Epidermal melanocyte (primary cell): ENCODE measurements around the gene ZNF593.

Source experiments
- DNase-seq: peaks from one replicate; pipeline ENCODE4 v3.0.0; 2011; ENCODE audit warnings: low spot score; ENCODE audit not compliant: insufficient read length

Gene ZNF593

DNA sequence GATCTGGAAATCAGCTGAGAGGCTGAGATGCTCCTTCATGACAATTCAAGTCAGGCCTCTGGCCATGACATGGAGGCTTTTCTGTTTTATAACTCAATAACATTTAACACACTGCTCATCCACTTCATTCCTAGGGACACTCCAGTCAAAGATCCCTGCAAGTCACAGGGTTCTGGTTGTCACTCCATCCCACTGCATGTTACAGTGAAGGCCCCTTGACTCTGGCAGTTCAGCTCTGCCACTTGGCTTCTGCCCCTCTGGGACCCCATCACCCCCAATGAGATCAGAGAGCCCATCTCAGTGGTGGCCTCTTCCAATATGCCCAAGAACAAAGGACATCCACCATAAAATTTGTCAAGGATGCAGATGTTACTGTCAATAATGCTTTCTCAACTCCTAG, 20.8 kb upstream of the ZNF593 start:
- no peak for DNase-seq

DNA sequence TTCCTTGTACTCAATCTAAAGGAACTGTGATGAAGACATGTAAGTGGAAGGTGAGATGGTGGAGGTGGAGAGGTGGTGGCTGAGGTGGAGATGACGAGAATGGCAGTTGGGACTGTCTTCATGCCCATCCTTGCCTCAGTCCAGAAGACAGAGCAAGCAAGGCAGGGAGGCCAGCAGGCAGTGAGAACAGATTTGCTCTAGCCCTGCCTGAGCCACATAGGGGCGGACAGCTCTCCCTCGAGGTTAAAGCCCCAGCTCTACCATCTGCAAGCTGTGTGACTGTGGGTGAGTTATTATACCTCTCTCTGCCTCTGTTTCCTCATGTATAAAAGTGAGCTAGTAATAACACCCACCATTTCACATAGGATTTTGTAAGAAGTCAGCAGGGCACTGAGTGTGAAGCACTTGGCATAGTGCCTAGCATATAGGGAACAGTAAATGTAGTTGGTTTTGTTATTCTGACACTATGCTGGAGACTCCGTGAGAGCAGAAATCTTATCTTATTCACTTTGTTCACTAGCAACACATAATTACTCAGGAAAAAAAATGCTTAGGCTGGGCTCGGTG, 15.7 kb upstream of the ZNF593 start:
- no peak for DNase-seq

- DNase-seq: no peak
Measured at GRCh38 chr1:26154750-26155149, 15.0 kb upstream of the ZNF593 start.

DNA sequence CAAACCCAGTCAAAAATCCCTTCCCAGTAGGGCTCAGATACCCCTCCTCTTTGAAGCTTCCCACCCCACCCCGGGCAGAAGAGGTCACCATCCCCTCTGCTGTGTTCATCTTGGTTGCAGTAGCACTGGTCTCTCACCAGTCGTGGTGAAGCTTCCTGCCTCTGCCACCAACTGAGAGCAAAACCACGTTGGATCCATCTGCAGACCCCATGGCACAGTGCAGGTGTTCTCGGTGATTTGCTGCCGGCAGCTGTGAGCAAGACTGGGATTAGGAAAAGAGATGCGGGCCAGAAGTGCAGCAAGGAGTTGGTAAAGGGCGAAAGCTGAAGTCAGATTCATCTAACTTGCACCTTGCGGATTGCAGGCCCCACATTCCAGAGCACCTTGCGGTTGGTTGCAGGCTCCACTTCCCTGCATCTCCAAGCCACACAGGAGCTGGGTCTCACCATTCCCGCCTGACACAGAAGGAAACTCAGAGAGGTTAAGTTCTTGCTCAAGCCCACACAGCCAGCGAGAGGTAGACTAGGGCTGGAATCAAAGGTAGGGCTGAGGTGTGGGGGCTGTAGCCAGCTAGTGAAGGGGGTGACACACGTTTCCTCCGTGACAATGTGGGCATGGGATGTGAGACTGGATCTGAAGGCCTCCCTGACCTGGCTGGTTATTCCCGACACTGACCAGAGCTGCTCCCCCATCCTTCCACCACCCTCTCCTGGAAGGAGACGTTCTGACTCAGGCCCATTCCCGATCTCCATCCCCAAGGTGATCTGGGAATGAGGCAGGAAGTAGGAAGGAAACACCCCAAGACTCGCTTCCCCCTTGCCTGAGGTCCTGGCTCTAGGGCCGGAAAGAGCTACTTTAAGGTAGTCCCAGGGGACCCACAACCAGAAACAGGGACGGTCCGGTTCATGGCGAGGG, 14.1 kb upstream of the ZNF593 start:
- no peak for DNase-seq

GRCh38 chr1:26156285-26157038, 13.2 kb upstream of the ZNF593 start:
- DNase-seq: no peak

GRCh38 chr1:26158271-26158907, 11.3 kb upstream of the ZNF593 start:
- no peak for DNase-seq

GRCh38 chr1:26158908-26159742, 10.6 kb upstream of the ZNF593 start, which contains the start of gene FAM110D:
TSS of gene FAM110D (plus strand) at chr1:26159079. CDS start at chr1:26161292, 2,213 bp downstream.
- DNase-seq: no peak

- DNase-seq: no peak
Measured at GRCh38 chr1:26159743-26160039, 10.0 kb upstream of the ZNF593 start.

- DNase-seq: peak; percentile 12
Measured at GRCh38 chr1:26160527-26161414, 8.9 kb upstream of the ZNF593 start.

DNA sequence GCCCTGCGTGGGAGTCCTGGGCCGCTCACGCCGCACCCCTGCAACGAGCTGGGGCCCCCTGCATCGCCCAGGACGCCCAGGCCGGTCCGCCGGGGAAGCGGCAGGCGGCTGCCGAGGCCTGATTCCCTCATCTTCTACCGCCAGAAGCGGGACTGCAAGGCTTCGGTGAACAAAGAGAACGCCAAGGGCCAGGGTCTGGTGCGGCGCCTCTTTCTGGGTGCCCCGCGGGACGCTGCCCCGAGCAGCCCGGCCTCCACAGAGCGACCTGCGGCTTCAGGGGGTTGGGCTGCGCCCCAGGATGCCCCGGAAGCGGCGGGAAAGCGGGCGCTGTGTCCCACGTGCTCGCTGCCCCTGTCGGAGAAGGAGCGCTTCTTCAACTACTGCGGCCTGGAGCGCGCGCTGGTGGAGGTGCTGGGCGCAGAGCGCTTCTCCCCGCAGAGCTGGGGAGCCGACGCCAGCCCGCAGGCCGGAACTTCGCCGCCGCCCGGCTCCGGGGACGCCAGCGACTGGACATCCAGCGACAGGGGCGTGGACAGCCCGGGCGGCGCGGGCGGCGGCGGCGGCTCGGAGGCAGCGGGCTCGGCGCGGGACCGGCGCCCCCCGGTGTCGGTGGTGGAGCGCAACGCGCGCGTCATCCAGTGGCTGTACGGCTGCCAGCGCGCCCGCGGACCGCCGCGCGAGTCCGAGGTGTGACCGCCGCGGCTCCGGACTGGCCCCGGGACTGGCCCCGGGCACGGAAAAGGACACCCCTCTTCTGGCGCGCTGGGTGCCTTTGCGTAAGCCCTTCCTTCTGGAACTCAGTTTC, 8.1 kb upstream of the ZNF593 start:
- DNase-seq: peak; percentile 42

GRCh38 chr1:26162220-26162709, 7.4 kb upstream of the ZNF593 start:
- peak; percentile 20 for DNase-seq

DNA sequence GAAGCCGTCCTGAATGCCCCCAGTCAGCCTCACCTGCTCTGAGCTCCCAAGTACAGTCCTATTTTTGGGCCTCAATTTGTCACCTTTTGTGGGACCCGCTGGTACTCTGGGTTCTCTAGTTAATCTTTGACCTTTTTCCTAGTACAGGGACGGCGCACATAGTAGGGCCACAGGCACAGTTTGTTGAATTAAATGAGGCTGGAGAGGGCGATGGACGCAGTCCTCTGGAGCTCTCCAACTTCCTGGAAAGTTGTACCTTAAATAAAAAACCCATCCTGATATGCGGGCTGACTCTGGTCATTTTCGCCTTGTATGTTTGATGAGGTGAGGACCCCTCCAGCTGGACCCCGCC, 6.0 kb upstream of the ZNF593 start:
- DNase-seq: peak; percentile 14

DNA sequence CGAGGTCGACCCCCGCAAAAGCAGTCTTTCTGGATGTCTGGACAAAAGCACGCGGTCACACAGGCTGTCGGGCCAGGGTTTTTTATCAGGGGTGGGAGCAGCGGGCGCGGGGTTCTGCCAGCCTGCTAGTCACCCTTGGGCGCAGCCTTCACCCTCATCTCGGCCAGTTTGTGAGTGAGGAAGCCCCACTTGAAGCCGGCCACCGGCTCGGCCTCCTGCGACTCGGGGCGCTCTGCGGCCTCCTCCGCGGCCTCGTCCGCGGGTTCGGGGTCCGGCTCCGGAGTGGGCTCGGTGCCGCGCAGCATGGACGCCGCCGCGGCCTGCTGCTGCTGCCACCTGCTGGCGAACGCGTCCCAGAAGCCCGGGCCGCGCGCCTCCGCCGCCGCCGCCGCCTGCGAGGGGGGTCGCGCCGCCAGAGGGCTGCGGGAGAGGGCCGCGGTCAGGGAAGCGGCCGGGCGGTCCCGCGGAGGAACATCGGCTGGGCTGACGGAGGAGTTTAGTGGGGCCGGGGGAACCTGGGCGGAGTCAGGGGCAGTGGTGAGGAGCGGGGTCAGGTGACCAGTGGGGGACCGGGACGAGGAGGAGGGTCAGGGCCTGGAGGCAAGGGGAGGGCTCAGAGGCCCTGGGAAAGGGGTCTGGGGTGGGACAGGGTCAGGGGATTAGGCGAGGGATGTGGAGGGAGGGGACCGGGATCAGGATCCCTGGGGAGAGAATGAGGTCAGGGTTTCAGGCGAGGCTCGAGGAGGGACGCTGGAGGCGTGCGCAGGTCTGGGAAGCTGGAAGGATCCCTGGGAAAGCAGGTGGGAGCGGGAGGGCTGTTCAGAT, 5.5 kb upstream of the ZNF593 start:
- peak; percentile 49 for DNase-seq

- DNase-seq: peak; percentile 5
Measured at GRCh38 chr1:26164861-26165842, 4.6 kb upstream of the ZNF593 start.

GRCh38 chr1:26166719-26167281, 2.9 kb upstream of the ZNF593 start:
- peak; percentile 5 for DNase-seq

DNA sequence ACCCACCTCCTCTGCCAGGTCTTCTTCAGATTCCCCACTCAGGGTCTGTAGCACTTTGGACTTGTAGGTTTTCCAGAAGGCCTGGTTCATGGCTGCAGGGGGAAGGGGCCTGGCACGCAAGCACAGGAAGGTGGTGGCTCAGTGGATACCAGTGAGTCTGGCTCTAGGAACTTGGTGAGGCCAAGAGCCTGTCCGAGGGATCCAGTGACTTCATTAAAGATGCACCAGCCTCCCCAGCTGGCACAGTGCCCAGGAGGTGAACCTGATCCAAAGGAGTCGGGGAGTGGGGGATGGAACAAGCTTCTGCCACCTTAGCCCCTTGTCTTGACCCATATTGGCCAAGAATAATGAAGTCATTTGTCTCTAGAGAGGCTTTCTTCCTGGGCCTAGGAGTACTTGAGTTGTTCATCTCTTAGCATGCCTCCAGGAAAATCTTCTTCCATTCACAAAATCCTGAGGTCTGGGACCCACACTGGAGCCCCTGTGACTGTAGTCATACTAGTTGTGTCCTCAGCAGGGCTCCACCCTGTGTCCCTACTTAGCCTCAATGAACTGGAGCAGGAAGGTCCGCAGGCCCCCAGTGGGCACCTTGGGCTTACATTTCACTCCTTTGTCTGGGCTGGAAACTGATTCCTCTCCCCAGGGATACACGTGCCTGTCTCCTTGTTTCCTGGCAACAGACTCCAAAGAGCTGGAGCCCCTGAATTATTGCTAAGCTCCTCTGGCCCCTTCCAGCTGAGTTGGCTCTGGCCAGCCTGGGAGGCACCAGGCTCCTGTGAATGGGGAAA, 1.1 kb upstream of the ZNF593 start, which contains the start of gene C1orf232:
TSS of gene C1orf232 (minus strand) at position 554 of the 788 bp plus-strand sequence. CDS start at position 90, 464 bp downstream.
- peak; percentile 14 for DNase-seq
